MCF 10A (cell line): ENCODE data around the gene P2RX3. TPM values are rescaled to one million over a fixed set of nuclear protein-coding genes. Genes with fewer than 3 reads are reported as not detected.
"Not testable (repeated sequence)": the region's sequence is repeated elsewhere in the genome, so short reads cannot be mapped to it uniquely, and the experiment has no call there.

Source experiments
- BruUV-seq: library from RNA; stranded (reverse); fragments of 400-500 nt; replicated peaks from 2 replicates; lab custom pipeline; 2021; lab: Mats Ljungman, UMichigan
- CTCF ChIA-PET: fragments of 300-600 bp; sonication (Branson Sonifier 250); formaldehyde crosslinking; extraction: SDS; loops from one replicate; lab custom pipeline; 2021; ENCODE audit warnings: antibody characterized with exemption, inconsistent platforms; lab: Yijun Ruan, JAX
- POLR2A ChIA-PET: fragments of 300-600, 350-650 bp; sonication (Branson Sonifier 250); formaldehyde crosslinking; extraction: SDS; loops from one replicate; lab custom pipeline; 2020; ENCODE audit warnings: antibody characterized with exemption, inconsistent platforms; lab: Yijun Ruan, JAX
- DNase-seq: peaks from one replicate; pipeline ENCODE4 v3.0.0-alpha.2; 2018; ENCODE audit not compliant: unreplicated experiment
- H3K27ac Mint-ChIP-seq: one replicate; pipeline ENCODE4 v1.8.0; 2022; ENCODE audit warnings: mild to moderate bottlenecking, low read depth, mixed read lengths; ENCODE audit not compliant: unreplicated experiment
- H3K27me3 Mint-ChIP-seq: one replicate; pipeline ENCODE4 v1.8.0; 2022; ENCODE audit warnings: mixed read lengths; ENCODE audit not compliant: insufficient read depth, unreplicated experiment
- H3K36me3 Mint-ChIP-seq: one replicate; pipeline ENCODE4 v1.8.0; 2022; ENCODE audit warnings: mild to moderate bottlenecking, moderate library complexity, mixed read lengths; ENCODE audit not compliant: insufficient read depth, unreplicated experiment
- H3K4me1 Mint-ChIP-seq: one replicate; pipeline ENCODE4 v1.8.0; 2022; ENCODE audit warnings: mixed read lengths; ENCODE audit not compliant: insufficient read depth, unreplicated experiment
- H3K4me3 Mint-ChIP-seq: one replicate; pipeline ENCODE4 v1.8.0; 2022; ENCODE audit warnings: mild to moderate bottlenecking, moderate library complexity, mixed read lengths; ENCODE audit not compliant: unreplicated experiment
- H3K9me3 Mint-ChIP-seq: one replicate; pipeline ENCODE4 v1.8.0; 2022; ENCODE audit warnings: mixed read lengths; ENCODE audit not compliant: unreplicated experiment
- intact Hi-C: fragments of 100-400 bp; cut with micrococcal nuclease; formaldehyde crosslinking; loops from 2 replicates; pipeline ENCODE4 v1.14.1; 2022
- total RNA-seq: library from RNA; stranded (reverse); gene quantifications from 2 replicates; pipeline ENCODE4 v1.2.3, GENCODE V29; 2022
- TF ChIP-seq, protein P1 (sequence below): fragments of 200-600 bp; IDR thresholded peaks from one replicate; pipeline ENCODE4 v1.8.0; 2022; ENCODE audit warnings: antibody characterized with exemption, mild to moderate bottlenecking; ENCODE audit not compliant: unreplicated experiment

The P2RX3 gene
- total RNA-seq, 1 experiment from 2014 or later: not detected

- Mint-ChIP-seq H3K9me3 (no peaks in the 10 kb centered on the region), H3K27me3 (no peaks in the 10 kb centered on the region), H3K4me3 (no peak overlapping the region), H3K4me1 (no peaks in the 10 kb centered on the region), H3K36me3 (no peaks in the 10 kb centered on the region), H3K27ac (no peak overlapping the region)
- CTCF ChIA-PET: interaction anchor here (0.6 to 9.3 kb wide), 2 partner anchors 13 to 1698 kb away, joined by 3 to 84 read pairs; no protein-coding TSS in a partner anchor
- no peak for DNase-seq
- TF ChIP-seq, protein P1, sequence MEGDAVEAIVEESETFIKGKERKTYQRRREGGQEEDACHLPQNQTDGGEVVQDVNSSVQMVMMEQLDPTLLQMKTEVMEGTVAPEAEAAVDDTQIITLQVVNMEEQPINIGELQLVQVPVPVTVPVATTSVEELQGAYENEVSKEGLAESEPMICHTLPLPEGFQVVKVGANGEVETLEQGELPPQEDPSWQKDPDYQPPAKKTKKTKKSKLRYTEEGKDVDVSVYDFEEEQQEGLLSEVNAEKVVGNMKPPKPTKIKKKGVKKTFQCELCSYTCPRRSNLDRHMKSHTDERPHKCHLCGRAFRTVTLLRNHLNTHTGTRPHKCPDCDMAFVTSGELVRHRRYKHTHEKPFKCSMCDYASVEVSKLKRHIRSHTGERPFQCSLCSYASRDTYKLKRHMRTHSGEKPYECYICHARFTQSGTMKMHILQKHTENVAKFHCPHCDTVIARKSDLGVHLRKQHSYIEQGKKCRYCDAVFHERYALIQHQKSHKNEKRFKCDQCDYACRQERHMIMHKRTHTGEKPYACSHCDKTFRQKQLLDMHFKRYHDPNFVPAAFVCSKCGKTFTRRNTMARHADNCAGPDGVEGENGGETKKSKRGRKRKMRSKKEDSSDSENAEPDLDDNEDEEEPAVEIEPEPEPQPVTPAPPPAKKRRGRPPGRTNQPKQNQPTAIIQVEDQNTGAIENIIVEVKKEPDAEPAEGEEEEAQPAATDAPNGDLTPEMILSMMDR: no peak
- intact Hi-C loops: no loop called here
- BruUV-seq: no TSS peak
- POLR2A ChIA-PET: no interaction called here
Observed at GRCh38 chr11:57360991-57361390, 22.8 kb downstream of the P2RX3 start.

DNA sequence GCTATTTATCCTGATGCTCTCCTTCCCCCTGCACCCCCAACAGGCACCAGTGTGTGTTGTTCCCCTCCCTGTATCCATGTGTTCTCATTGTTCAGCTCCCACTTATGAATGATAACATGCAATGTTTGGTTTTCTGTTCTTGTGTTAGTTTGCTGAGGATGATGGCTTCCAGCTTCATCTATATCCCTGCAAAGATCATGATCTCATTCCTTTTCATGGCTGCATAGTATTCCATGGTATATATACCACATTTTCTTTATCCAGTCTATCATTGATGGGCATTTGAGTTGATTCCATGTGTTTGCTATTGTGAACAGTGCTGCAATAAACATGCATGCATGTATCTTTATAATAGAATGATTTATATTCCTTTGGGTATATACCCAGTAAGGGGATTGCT, 23.3 kb downstream of the P2RX3 start:
- intact Hi-C loops, H3K27me3 Mint-ChIP-seq, H3K27ac Mint-ChIP-seq, H3K9me3 Mint-ChIP-seq, DNase-seq, H3K4me1 Mint-ChIP-seq, BruUV-seq, H3K36me3 Mint-ChIP-seq, H3K4me3 Mint-ChIP-seq, POLR2A ChIA-PET: not testable (repeated sequence)
- CTCF ChIA-PET: interaction anchor here (9.3 kb wide), 1 partner anchor 14 kb away, joined by 84 read pairs; no protein-coding TSS in a partner anchor

- no peak for DNase-seq
- intact Hi-C loops: no loop called here
- Mint-ChIP-seq H3K4me3 (no peak overlapping the region), H3K4me1 (no peaks in the 10 kb centered on the region), H3K36me3 (no peaks in the 10 kb centered on the region), H3K9me3 (no peaks in the 10 kb centered on the region), H3K27me3 (no peaks in the 10 kb centered on the region), H3K27ac (no peak overlapping the region)
- CTCF ChIA-PET: interaction anchor here (0.6 to 9.3 kb wide), 5 partner anchors 14 to 311 kb away, joined by 3 to 84 read pairs (median 3); no protein-coding TSS in a partner anchor
- POLR2A ChIA-PET: no interaction called here
- TF ChIP-seq, protein P1: no peak
- no TSS peak for BruUV-seq
Observed at GRCh38 chr11:57361926-57362325, 23.8 kb downstream of the P2RX3 start.

- peaks cover 3% of the 10 kb centered on the region for H3K4me1 Mint-ChIP-seq
- intact Hi-C loops: no loop called here
- H3K4me3 Mint-ChIP-seq: no peak overlapping the region
- no peaks in the 10 kb centered on the region for H3K9me3 Mint-ChIP-seq
- DNase-seq: no peak
- H3K27ac Mint-ChIP-seq: no peak overlapping the region
- H3K27me3 Mint-ChIP-seq: no peaks in the 10 kb centered on the region
- POLR2A ChIA-PET: interaction anchor here (0.5 kb wide), 1 partner anchor 89 kb away, joined by 3 read pairs; no protein-coding TSS in a partner anchor
- CTCF ChIA-PET: interaction anchor here (0.8 to 9.3 kb wide), 4 partner anchors 16 to 280 kb away, joined by 3 to 84 read pairs (median 4); no protein-coding TSS in a partner anchor
- H3K36me3 Mint-ChIP-seq: no peaks in the 10 kb centered on the region
- no TSS peak for BruUV-seq
- TF ChIP-seq, protein P1: no peak
Observed at GRCh38 chr11:57363131-57364080, 25.3 kb downstream of the P2RX3 start.
